ENCODE measurements around the gene DCDC2C.

DCDC2C gene

GRCh38 chr2:3768960-3769765 lies 65.8 kb downstream of the DCDC2C start:
- Histone ChIP-seq H3K4me2 (ENCODE audit: insufficient read depth, low read length) (no peak overlapping the region), H4K20me1 (ENCODE audit: insufficient read depth, low read length) (no peaks in the 10 kb centered on the region), H3K4me3 (ENCODE audit: low read depth in 1 of 2, low read length in 2 of 2) (no peak overlapping the region), H2AFZ (ENCODE audit: low read depth, low read length) (no peak overlapping the region), H3K27me3 (ENCODE audit: insufficient read depth, low read length, poor library complexity) (no peaks in the 10 kb centered on the region), H3K9me3 (ENCODE audit: insufficient read depth, low read length, severe bottlenecking) (peaks cover under 1% of the 10 kb centered on the region), H3K27ac (ENCODE audit: low read length) (no peak overlapping the region), H3K79me2 (ENCODE audit: insufficient read depth, low read length) (no peaks in the 10 kb centered on the region), H3K4me1 (ENCODE audit: insufficient read depth, low read length) (no peaks in the 10 kb centered on the region), H3K36me3 (ENCODE audit: insufficient read depth, low read length) (no peaks in the 10 kb centered on the region), H3K9ac (ENCODE audit: low read depth, low read length) (no peak overlapping the region)
- ATAC-seq (ENCODE audit: insufficient read depth, low read depth) (no peak), DNase-seq (no peak)
- no peak for TF ChIP-seq EZH2 (IDR thresholded peaks at IDR 0.05; ENCODE audit: borderline replicate concordance, low read depth, low read length, severe bottlenecking)
- TF ChIP-seq CTCF (IDR thresholded peaks at IDR 0.05; ENCODE audit: borderline replicate concordance, extremely low read depth, low read length, poor library complexity, severe bottlenecking), result no peak

GRCh38 chr2:3769766-3770165 lies 66.4 kb downstream of the DCDC2C start:
- no peaks in the 10 kb centered on the region for H4K20me1 ChIP-seq (ENCODE audit: insufficient read depth, low read length)
- H3K9ac ChIP-seq (ENCODE audit: low read depth, low read length), result no peak overlapping the region
- DNase-seq (no peak), ATAC-seq (ENCODE audit: insufficient read depth, low read depth) (no peak)
- no peak overlapping the region for H2AFZ ChIP-seq (ENCODE audit: low read depth, low read length)
- no peaks in the 10 kb centered on the region for H3K79me2 ChIP-seq (ENCODE audit: insufficient read depth, low read length)
- peaks cover 7% of the 10 kb centered on the region for H3K9me3 ChIP-seq (ENCODE audit: insufficient read depth, low read length, severe bottlenecking)
- no peaks in the 10 kb centered on the region for H3K27me3 ChIP-seq (ENCODE audit: insufficient read depth, low read length, poor library complexity)
- H3K27ac ChIP-seq (ENCODE audit: low read length), result no peak overlapping the region
- H3K36me3 ChIP-seq (ENCODE audit: insufficient read depth, low read length), result no peaks in the 10 kb centered on the region
- H3K4me1 ChIP-seq (ENCODE audit: insufficient read depth, low read length), result no peaks in the 10 kb centered on the region
- no peak overlapping the region for H3K4me3 ChIP-seq (ENCODE audit: low read depth in 1 of 2, low read length in 2 of 2)
- TF ChIP-seq CTCF (IDR thresholded peaks at IDR 0.05; ENCODE audit: borderline replicate concordance, extremely low read depth, low read length, poor library complexity, severe bottlenecking), result no peak
- TF ChIP-seq EZH2 (IDR thresholded peaks at IDR 0.05; ENCODE audit: borderline replicate concordance, low read depth, low read length, severe bottlenecking), result no peak
- H3K4me2 ChIP-seq (ENCODE audit: insufficient read depth, low read length), result no peak overlapping the region

GRCh38 chr2:3770724-3771415 lies 67.5 kb downstream of the DCDC2C start:
- no peak overlapping the region for H3K4me3 ChIP-seq (ENCODE audit: low read depth in 1 of 2, low read length in 2 of 2)
- no peak overlapping the region for H3K27ac ChIP-seq (ENCODE audit: low read length)
- no peak overlapping the region for H2AFZ ChIP-seq (ENCODE audit: low read depth, low read length)
- no peaks in the 10 kb centered on the region for H3K4me1 ChIP-seq (ENCODE audit: insufficient read depth, low read length)
- H3K79me2 ChIP-seq (ENCODE audit: insufficient read depth, low read length), result no peaks in the 10 kb centered on the region
- no peak overlapping the region for H3K4me2 ChIP-seq (ENCODE audit: insufficient read depth, low read length)
- H3K9me3 ChIP-seq (ENCODE audit: insufficient read depth, low read length, severe bottlenecking), result peaks cover 9% of the 10 kb centered on the region
- TF ChIP-seq CTCF (IDR thresholded peaks at IDR 0.05; ENCODE audit: borderline replicate concordance, extremely low read depth, low read length, poor library complexity, severe bottlenecking), result no peak
- no peaks in the 10 kb centered on the region for H3K36me3 ChIP-seq (ENCODE audit: insufficient read depth, low read length)
- no peak for ATAC-seq (ENCODE audit: insufficient read depth, low read depth)
- H4K20me1 ChIP-seq (ENCODE audit: insufficient read depth, low read length), result no peaks in the 10 kb centered on the region
- no peaks in the 10 kb centered on the region for H3K27me3 ChIP-seq (ENCODE audit: insufficient read depth, low read length, poor library complexity)
- DNase-seq, result no peak
- H3K9ac ChIP-seq (ENCODE audit: low read depth, low read length), result no peak overlapping the region
